ENCODE measurements around the gene TNS1.

TNS1 gene

GRCh38 chr2:217989221-217989948 lies 13.4 kb downstream of the TNS1 start:
- H3K4me3 ChIP-seq (ENCODE audit: low read length), result no peak overlapping the region
- H3K27me3 ChIP-seq (ENCODE audit: control insufficient read depth, insufficient read depth, low read length), result no peaks in the 10 kb centered on the region
- no peaks in the 10 kb centered on the region for H3K36me3 ChIP-seq (ENCODE audit: control insufficient read depth, insufficient read depth, low read length)
- H3K9ac ChIP-seq (ENCODE audit: low read length), result no peak overlapping the region
- H3K4me1 ChIP-seq (ENCODE audit: control insufficient read depth, insufficient read depth, low read length), result peaks cover 36% of the 10 kb centered on the region
- H3K9me3 ChIP-seq (ENCODE audit: control insufficient read depth, low read length), result no peaks in the 10 kb centered on the region

GRCh38 chr2:217988840-217989204 lies 14.0 kb downstream of the TNS1 start:
- peaks cover 33% of the 10 kb centered on the region for H3K4me1 ChIP-seq (ENCODE audit: control insufficient read depth, insufficient read depth, low read length)
- H3K27me3 ChIP-seq (ENCODE audit: control insufficient read depth, insufficient read depth, low read length), result no peaks in the 10 kb centered on the region
- H3K4me3 ChIP-seq (ENCODE audit: low read length), result peak overlapping the region; percentile 60
- peak overlapping the region; percentile 19 for H3K9ac ChIP-seq (ENCODE audit: low read length)
- H3K9me3 ChIP-seq (ENCODE audit: control insufficient read depth, low read length), result no peaks in the 10 kb centered on the region
- no peaks in the 10 kb centered on the region for H3K36me3 ChIP-seq (ENCODE audit: control insufficient read depth, insufficient read depth, low read length)

DNA sequence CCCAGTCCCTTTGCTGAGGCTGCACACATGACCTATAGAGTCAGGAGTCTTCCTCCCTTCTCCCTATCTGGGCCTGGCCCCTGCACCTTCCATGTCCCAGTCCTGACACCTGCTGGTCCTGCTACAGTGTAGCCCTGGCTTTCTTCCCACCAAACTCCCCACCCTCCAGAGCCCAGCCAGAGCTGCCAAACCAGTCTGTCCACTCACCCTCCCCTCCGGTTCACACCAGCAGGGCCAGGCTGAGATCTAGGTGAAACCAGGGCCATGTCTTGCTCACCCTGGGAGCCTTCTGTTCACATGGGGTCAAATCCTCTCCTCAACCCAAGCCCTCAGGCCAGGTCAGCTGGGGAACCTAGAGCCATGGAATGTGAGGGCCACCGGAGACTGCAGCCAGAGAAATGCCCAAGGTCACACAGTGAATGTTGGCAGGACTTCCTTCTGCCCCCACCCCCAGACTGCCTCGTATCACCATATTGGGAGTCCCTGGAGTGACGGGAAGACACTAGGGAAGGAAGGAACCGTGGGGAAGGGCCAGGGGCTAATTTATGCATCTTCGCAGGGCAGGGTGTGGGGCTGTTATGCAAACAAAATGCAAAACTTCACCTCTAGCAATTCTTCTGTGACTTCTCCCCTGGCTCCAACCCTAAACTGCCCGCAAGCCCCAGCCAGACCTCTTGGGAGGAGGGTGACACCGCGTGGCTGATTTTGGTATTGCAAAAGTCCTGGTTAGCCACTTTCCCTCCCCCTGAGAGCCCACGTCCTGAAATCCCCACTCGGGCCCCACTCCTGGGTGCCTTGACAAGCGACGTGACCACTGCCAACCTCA lies 14.6 kb downstream of the TNS1 start:
- H3K4me1 ChIP-seq (ENCODE audit: control insufficient read depth, insufficient read depth, low read length), result peaks cover 27% of the 10 kb centered on the region
- H3K9me3 ChIP-seq (ENCODE audit: control insufficient read depth, low read length), result no peaks in the 10 kb centered on the region
- peak overlapping the region; percentile 19 for H3K9ac ChIP-seq (ENCODE audit: low read length)
- H3K36me3 ChIP-seq (ENCODE audit: control insufficient read depth, insufficient read depth, low read length), result no peaks in the 10 kb centered on the region
- H3K27me3 ChIP-seq (ENCODE audit: control insufficient read depth, insufficient read depth, low read length), result no peaks in the 10 kb centered on the region
- peak overlapping the region; percentile 60 for H3K4me3 ChIP-seq (ENCODE audit: low read length)

GRCh38 chr2:217987391-217987790 lies 15.4 kb downstream of the TNS1 start:
- H3K4me3 ChIP-seq (ENCODE audit: low read length), result no peak overlapping the region
- H3K9me3 ChIP-seq (ENCODE audit: control insufficient read depth, low read length), result no peaks in the 10 kb centered on the region
- H3K36me3 ChIP-seq (ENCODE audit: control insufficient read depth, insufficient read depth, low read length), result no peaks in the 10 kb centered on the region
- no peak overlapping the region for H3K9ac ChIP-seq (ENCODE audit: low read length)
- H3K4me1 ChIP-seq (ENCODE audit: control insufficient read depth, insufficient read depth, low read length), result peaks cover 19% of the 10 kb centered on the region
- H3K27me3 ChIP-seq (ENCODE audit: control insufficient read depth, insufficient read depth, low read length), result no peaks in the 10 kb centered on the region

DNA sequence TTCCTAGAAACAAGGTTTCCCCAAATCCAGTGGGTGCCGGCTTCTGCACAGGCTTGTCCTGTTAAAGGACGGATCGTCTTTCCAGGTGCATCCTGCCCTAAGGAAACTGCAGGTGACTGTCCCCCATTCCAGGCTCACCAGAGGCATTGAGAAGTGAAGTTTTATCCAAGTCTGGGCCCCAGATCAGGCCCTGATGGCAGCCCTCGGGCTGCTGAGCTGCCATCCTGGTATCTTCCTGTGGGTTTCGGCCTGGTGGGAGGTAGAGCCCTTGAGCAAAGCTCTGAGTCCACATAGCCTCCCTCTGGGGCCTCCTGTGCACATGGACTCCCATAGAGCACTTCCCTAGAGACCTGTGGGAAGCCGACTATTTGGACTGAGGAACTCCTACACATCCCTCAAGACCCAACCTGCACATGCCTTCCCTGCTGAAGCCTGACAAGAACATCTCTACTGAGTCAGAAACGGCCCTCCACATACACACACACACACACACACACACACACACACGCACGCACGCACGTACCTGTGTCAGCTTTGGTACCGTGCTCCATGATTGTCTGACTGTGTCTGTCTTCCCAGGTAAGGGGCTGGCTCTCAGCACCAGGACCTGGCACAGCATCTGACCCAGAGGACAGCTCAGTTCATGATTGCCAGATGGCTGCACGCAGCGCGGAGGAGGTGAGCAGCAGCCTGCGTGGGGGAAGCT lies 16.4 kb downstream of the TNS1 start:
- Histone ChIP-seq H3K4me1 (ENCODE audit: control insufficient read depth, insufficient read depth, low read length) (peaks cover 16% of the 10 kb centered on the region), H3K36me3 (ENCODE audit: control insufficient read depth, insufficient read depth, low read length) (no peaks in the 10 kb centered on the region), H3K27me3 (ENCODE audit: control insufficient read depth, insufficient read depth, low read length) (no peaks in the 10 kb centered on the region), H3K4me3 (ENCODE audit: low read length) (no peak overlapping the region), H3K9me3 (ENCODE audit: control insufficient read depth, low read length) (no peaks in the 10 kb centered on the region), H3K9ac (ENCODE audit: low read length) (no peak overlapping the region)

- H3K9ac ChIP-seq (ENCODE audit: low read length), result no peak overlapping the region
- peaks cover 23% of the 10 kb centered on the region for H3K4me1 ChIP-seq (ENCODE audit: control insufficient read depth, insufficient read depth, low read length)
Measured at GRCh38 chr2:217983276-217984233, 19.2 kb downstream of the TNS1 start.

DNA sequence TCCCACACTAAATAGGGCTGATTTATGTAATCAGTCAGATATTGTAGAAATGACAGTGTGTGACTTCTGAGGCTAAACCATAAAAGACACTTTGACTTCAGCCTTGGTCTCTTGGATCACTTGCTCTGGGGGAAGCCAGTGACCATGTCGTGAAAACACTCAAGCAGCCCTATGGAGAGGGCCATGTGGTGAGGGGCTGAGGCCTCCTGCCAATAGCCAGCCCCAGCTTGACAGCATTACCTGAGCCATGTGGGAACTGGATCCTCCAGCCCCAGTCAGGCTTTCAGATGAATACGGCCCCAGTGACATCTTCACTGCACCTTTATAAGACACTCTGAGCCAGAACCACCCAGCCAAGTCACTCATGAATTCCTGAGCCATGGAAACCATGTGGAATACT lies 20.8 kb downstream of the TNS1 start:
- H3K4me1 ChIP-seq (ENCODE audit: control insufficient read depth, insufficient read depth, low read length), result peaks cover 17% of the 10 kb centered on the region
- no peaks in the 10 kb centered on the region for H3K27me3 ChIP-seq (ENCODE audit: control insufficient read depth, insufficient read depth, low read length)
- H3K9ac ChIP-seq (ENCODE audit: low read length), result no peak overlapping the region
- no peak overlapping the region for H3K4me3 ChIP-seq (ENCODE audit: low read length)
- no peaks in the 10 kb centered on the region for H3K36me3 ChIP-seq (ENCODE audit: control insufficient read depth, insufficient read depth, low read length)
- H3K9me3 ChIP-seq (ENCODE audit: control insufficient read depth, low read length), result no peaks in the 10 kb centered on the region

More at GRCh38 chr2:217983276-217984233, 19.2 kb downstream of the TNS1 start:
- Histone ChIP-seq H3K27me3 (ENCODE audit: control insufficient read depth, insufficient read depth, low read length) (no peaks in the 10 kb centered on the region), H3K4me3 (ENCODE audit: low read length) (no peak overlapping the region), H3K9me3 (ENCODE audit: control insufficient read depth, low read length) (no peaks in the 10 kb centered on the region), H3K36me3 (ENCODE audit: control insufficient read depth, insufficient read depth, low read length) (no peaks in the 10 kb centered on the region)

- no peaks in the 10 kb centered on the region for H3K36me3 ChIP-seq (ENCODE audit: control insufficient read depth, insufficient read depth, low read length)
- no peaks in the 10 kb centered on the region for H3K9me3 ChIP-seq (ENCODE audit: control insufficient read depth, low read length)
- no peak overlapping the region for H3K4me3 ChIP-seq (ENCODE audit: low read length)
- no peak overlapping the region for H3K9ac ChIP-seq (ENCODE audit: low read length)
- no peaks in the 10 kb centered on the region for H3K27me3 ChIP-seq (ENCODE audit: control insufficient read depth, insufficient read depth, low read length)
- H3K4me1 ChIP-seq (ENCODE audit: control insufficient read depth, insufficient read depth, low read length), result peaks cover 17% of the 10 kb centered on the region
Measured at GRCh38 chr2:217981084-217981730, 21.6 kb downstream of the TNS1 start.

- no peaks in the 10 kb centered on the region for H3K36me3 ChIP-seq (ENCODE audit: control insufficient read depth, insufficient read depth, low read length)
- no peak overlapping the region for H3K9ac ChIP-seq (ENCODE audit: low read length)
- H3K4me3 ChIP-seq (ENCODE audit: low read length), result no peak overlapping the region
- H3K4me1 ChIP-seq (ENCODE audit: control insufficient read depth, insufficient read depth, low read length), result peaks cover 17% of the 10 kb centered on the region
- H3K9me3 ChIP-seq (ENCODE audit: control insufficient read depth, low read length), result no peaks in the 10 kb centered on the region
- no peaks in the 10 kb centered on the region for H3K27me3 ChIP-seq (ENCODE audit: control insufficient read depth, insufficient read depth, low read length)
Measured at GRCh38 chr2:217980591-217980990, 22.2 kb downstream of the TNS1 start.

- H3K4me1 ChIP-seq (ENCODE audit: control insufficient read depth, insufficient read depth, low read length), result peaks cover 17% of the 10 kb centered on the region
- no peaks in the 10 kb centered on the region for H3K27me3 ChIP-seq (ENCODE audit: control insufficient read depth, insufficient read depth, low read length)
- no peaks in the 10 kb centered on the region for H3K36me3 ChIP-seq (ENCODE audit: control insufficient read depth, insufficient read depth, low read length)
- H3K9me3 ChIP-seq (ENCODE audit: control insufficient read depth, low read length), result no peaks in the 10 kb centered on the region
- no peak overlapping the region for H3K9ac ChIP-seq (ENCODE audit: low read length)
- H3K4me3 ChIP-seq (ENCODE audit: low read length), result no peak overlapping the region
Measured at GRCh38 chr2:217980036-217980435, 22.8 kb downstream of the TNS1 start.

Data from mucosa of stomach (tissue), 1 donor.